BLaER1 treated with 17β-estradiol and CSF1 and Interleukin-3, amounts not matched to agents 10 nM and 100 nM (cell line): ENCODE data around the gene ZNF117.

Experiments
- H3K27ac ChIP-seq, 11 experiments: shearing (Covaris generic); formaldehyde crosslinking; 2 replicates each; pipeline ENCODE4 v1.8.1; 2022
- H3K27me3 ChIP-seq, 11 experiments: shearing (Covaris generic); formaldehyde crosslinking; 2 replicates each; pipeline ENCODE4 v1.8.1; 2022
- H3K36me3 ChIP-seq, 11 experiments: shearing (Covaris generic); formaldehyde crosslinking; 2 replicates each; pipeline ENCODE4 v1.8.1; 2022
- H3K4me1 ChIP-seq, 10 experiments: shearing (Covaris generic); formaldehyde crosslinking; 2 replicates each; pipeline ENCODE4 v1.8.1; 2022
- H3K4me2 ChIP-seq, 11 experiments: shearing (Covaris generic); formaldehyde crosslinking; 2 replicates each; pipeline ENCODE4 v1.8.1; 2022
- H3K4me3 ChIP-seq, 10 experiments: shearing (Covaris generic); formaldehyde crosslinking; 2 replicates each; pipeline ENCODE4 v1.8.1; 2022
- H3K9ac ChIP-seq, 11 experiments: shearing (Covaris generic); formaldehyde crosslinking; 2 replicates each; pipeline ENCODE4 v1.8.1; 2022
- H3K9me3 ChIP-seq, 11 experiments: shearing (Covaris generic); formaldehyde crosslinking; replicated peaks in 1 of 11; 2 replicates each; pipeline ENCODE4 v1.8.1; 2022
- H4K20me1 ChIP-seq, 11 experiments: shearing (Covaris generic); formaldehyde crosslinking; 2 replicates each; pipeline ENCODE4 v1.8.1; 2022
- Cebpa-rat ChIP-seq, 11 experiments: shearing (Covaris generic); IDR thresholded peaks; 2 replicates each; pipeline ENCODE4 v1.8.1; 2022

The ZNF117 gene

DNA sequence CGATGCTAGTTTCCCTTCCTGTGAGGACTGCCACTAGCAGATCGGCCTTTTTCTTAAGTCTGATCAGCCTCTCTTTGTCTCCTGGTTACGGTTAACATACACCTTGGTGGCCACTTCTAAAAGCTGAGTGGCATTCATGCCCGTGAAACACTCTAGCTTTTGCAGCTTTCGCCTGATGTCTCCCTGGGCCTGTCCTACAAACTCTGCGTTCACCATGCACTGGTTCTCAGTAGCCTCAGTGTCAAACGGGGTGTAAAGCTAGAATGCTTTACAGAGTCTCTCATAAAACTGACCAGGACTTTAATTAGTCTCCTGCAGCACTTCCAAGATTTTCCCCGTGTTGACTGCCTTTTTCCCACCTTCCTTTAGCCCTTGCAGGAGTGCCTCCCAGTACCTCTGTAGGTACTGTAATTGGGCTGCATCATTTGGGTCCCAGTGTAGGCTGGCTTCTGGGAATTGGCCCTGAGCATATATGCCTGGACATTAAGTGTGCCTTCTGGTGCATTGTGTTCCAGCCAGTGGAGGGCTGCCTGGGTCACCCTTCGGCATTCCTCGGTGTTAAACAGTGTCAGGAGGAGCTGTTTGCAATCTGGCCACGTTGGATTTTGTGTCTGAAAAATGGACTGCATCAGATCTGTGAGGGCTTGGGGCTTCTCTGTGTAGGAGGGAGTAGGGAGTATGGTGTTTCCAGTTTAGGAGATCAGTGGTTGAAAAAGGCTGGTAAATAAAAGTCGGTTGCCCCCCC lies 6.5 kb upstream of the ZNF117 start:
- Histone ChIP-seq H3K9me3 (peaks cover 100% of the 10 kb centered on the region in 11 experiments), H3K4me1 (peaks cover 0 to 23% (median 0%) of the 10 kb centered on the region in 10 experiments; a peak in 6 of 20 replicates), H3K4me2 (no peak overlapping the region), H3K36me3 (peaks cover 90 to 100% (median 100%) of the 10 kb centered on the region in 11 experiments), H4K20me1 (peaks cover 0 to 6% (median 0%) of the 10 kb centered on the region in 11 experiments; a peak in 2 of 22 replicates), H3K4me3 (peak overlapping the region in 2 of 10 experiments; percentile 7 to 51; a peak in 3 of 20 replicates), H3K27me3 (no peaks in the 10 kb centered on the region; a peak in 1 of 22 replicates), H3K9ac (no peak overlapping the region), H3K27ac (no peak overlapping the region; a peak in 1 of 22 replicates)
- no peak for TF ChIP-seq Cebpa-rat (IDR thresholded peaks at IDR 0.05)

DNA sequence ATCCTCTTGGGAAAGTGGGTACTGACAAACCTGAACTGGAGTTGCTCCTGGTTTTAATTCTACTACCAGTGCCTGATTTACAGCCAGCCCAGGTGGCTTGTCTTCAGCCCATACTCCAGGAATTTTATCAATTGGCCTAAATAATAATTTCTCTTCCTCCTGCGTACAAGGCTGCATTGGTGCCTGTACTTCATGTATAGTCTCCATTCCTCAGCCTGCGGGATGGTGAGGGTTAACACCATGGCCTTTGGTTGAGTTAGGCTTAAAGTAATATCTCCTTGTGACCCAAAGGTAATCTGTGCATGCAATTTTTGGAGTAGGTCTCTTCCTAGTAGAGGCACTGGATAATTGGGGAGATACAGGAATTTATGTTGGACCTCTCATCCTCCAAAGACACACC lies 5.5 kb upstream of the ZNF117 start:
- Histone ChIP-seq H3K4me2 (no peak overlapping the region), H3K9ac (no peak overlapping the region), H3K27ac (no peak overlapping the region), H3K4me1 (peaks cover 0 to 23% (median 0%) of the 10 kb centered on the region in 10 experiments; a peak in 6 of 20 replicates), H3K4me3 (no peak overlapping the region; a peak in 1 of 20 replicates), H3K27me3 (no peaks in the 10 kb centered on the region; a peak in 1 of 22 replicates), H3K36me3 (peaks cover 90 to 100% (median 100%) of the 10 kb centered on the region in 11 experiments), H4K20me1 (peaks cover 0 to 6% (median 0%) of the 10 kb centered on the region in 11 experiments; a peak in 2 of 22 replicates), H3K9me3 (peaks cover 100% of the 10 kb centered on the region in 11 experiments)
- no peak for TF ChIP-seq Cebpa-rat (IDR thresholded peaks at IDR 0.05)

DNA sequence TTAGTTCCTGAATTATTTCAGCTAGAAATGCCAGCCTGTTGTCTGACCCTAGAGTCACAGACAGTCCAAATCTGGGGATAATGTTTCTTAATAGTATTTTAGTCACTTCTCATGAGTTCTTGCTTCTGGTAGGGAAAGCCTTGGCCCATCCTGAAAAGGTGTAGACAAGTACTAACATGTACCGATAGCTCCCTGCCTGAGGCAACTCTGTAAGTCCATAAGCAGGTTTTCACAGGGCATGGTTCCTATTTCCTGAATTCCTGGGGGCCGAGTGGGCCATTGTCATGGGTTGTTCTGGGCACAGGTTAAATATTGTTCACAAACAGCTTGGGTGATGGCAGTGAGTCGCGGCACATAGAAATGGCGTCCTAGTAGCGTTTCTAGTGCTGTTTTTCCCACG lies 3.1 kb upstream of the ZNF117 start:
- no peaks in the 10 kb centered on the region; a peak in 1 of 22 replicates for H3K27me3 ChIP-seq
- no peak for TF ChIP-seq Cebpa-rat (IDR thresholded peaks at IDR 0.05)
- peaks cover 0 to 3% (median 0%) of the 10 kb centered on the region in 11 experiments; a peak in 1 of 22 replicates for H4K20me1 ChIP-seq
- H3K27ac ChIP-seq, result no peak overlapping the region
- peak overlapping the region in 2 of 10 experiments; percentile 12 to 13; a peak in 3 of 20 replicates for H3K4me3 ChIP-seq
- peaks cover 0 to 7% (median 0%) of the 10 kb centered on the region in 10 experiments; a peak in 7 of 20 replicates for H3K4me1 ChIP-seq
- H3K9ac ChIP-seq, result no peak overlapping the region
- no peak overlapping the region for H3K4me2 ChIP-seq
- H3K36me3 ChIP-seq, result peaks cover 95 to 99% (median 98%) of the 10 kb centered on the region in 11 experiments
- peaks cover 96 to 99% (median 99%) of the 10 kb centered on the region in 11 experiments for H3K9me3 ChIP-seq

DNA sequence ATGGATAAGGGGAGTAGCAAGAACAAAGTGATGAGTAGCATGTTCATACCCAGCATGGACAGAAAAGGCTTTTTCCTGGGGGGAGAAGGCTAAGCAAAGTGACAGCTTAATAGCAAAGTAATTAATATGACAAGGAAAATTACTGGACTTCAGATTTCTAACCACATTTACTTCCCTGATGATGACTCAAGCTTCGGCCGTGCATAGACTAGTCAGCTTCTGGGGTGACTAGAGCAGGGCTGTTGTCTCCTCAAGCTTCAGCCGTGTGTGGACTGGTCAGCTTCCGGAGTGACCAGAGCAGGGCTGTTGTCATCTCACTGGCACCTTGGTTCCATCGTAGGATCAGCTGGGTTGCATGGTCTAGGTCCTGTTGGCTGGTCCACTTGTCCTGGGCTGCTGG lies 2.1 kb upstream of the ZNF117 start:
- peak overlapping the region in 4 of 10 experiments; percentile 2 to 32 (median 8); a peak in 1 of 20 replicates for H3K4me3 ChIP-seq

DNA sequence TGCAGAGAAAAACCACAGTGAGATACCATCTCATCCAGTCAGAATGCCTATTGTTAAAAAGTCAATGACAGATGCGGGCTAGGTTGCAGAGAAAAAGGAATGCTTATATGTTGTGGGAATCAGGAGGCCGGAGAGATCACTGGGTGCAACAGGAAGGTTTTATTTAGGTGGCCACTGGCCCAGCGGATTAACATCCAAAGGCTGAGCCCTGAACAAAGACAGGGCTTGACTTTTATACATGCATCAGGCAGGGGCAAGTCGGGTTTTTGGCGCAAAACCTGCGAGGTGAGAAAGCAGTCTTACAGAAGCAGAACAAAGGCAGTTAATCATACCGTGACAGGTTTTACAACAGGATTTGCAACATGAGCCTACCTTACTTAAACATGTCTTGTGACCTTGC lies 620 bp downstream of the ZNF117 start:
- Histone ChIP-seq H3K4me2 (no peak overlapping the region), H3K4me1 (peaks cover 0 to 13% (median 7%) of the 10 kb centered on the region in 10 experiments; a peak in 14 of 20 replicates), H3K27me3 (no peaks in the 10 kb centered on the region), H3K36me3 (peaks cover 82 to 99% (median 98%) of the 10 kb centered on the region in 11 experiments), H4K20me1 (no peaks in the 10 kb centered on the region), H3K9ac (no peak overlapping the region), H3K9me3 (peaks cover 92 to 99% (median 99%) of the 10 kb centered on the region in 11 experiments), H3K4me3 (0 out of 20 replicates have a peak overlapping the region, but pooled peaks of 2 of the 10 experiments have one; percentile 2 to 22), H3K27ac (no peak overlapping the region)
- TF ChIP-seq Cebpa-rat (IDR thresholded peaks at IDR 0.05), result no peak

More for the DNA sequence above, 2.1 kb upstream of the ZNF117 start:
- Histone ChIP-seq H3K4me2 (no peak overlapping the region), H4K20me1 (no peaks in the 10 kb centered on the region), H3K9ac (no peak overlapping the region), H3K9me3 (peaks cover 92 to 99% (median 99%) of the 10 kb centered on the region in 11 experiments), H3K27me3 (no peaks in the 10 kb centered on the region), H3K36me3 (peaks cover 85 to 99% (median 98%) of the 10 kb centered on the region in 11 experiments), H3K27ac (no peak overlapping the region), H3K4me1 (peaks cover 0 to 11% (median 7%) of the 10 kb centered on the region in 10 experiments; a peak in 14 of 20 replicates)
- no peak for TF ChIP-seq Cebpa-rat (IDR thresholded peaks at IDR 0.05)

DNA sequence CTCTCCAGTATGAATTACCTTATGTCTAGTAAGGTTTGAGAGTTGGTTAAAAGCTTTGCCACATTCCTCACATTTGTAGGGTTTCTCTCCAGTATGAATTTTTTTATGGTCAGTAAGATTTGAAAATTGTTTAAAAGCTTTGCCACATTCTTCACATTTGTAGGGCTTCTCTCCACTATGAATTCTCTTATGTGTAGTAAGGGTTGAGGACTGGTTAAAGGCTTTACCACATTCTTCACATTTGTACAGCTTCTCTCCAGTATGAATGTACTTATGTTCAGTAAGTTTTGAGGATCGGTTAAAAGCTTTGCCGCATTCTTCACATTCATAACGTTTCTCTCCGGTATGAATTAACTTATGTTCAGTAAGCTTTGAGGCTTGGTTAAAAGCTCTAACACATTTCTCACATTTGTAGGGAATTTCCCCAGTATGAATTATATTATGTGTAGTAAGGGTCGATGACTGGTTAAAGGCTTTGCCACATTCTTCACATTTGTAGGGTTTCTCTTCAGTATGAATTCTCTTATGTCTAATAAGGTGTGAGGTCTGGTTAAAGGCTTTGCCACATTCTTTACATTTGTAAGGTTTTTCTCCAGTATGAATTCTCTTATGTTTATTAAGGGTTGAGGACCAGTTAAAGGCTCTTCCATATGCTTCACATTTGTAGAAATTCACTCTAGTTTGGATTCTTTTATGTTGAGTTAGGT lies 12.2 kb downstream of the ZNF117 start:
- H3K4me1 ChIP-seq, result no peaks in the 10 kb centered on the region
- peaks cover 74 to 100% (median 88%) of the 10 kb centered on the region in 11 experiments for H3K36me3 ChIP-seq

DNA sequence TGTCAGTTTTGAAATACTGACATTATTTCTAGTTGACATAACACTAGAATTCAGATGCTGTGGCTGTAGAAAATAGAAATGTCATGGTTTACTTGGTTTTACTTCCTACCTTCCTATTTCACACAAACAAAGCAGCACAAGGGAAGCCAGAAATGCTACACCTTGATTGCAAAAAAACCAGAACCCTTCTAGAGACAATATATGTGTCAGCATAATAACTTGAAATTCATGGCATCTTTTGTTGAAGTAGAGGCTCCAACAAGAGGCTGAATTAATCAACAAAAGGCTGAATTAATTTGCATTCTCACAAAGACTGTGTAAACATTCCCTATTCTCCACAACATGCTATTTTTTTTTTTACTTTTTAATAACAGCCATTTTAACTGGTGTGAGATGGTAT lies 25.2 kb downstream of the ZNF117 start:
- no peak overlapping the region for H3K27ac ChIP-seq
- no peaks in the 10 kb centered on the region for H3K4me1 ChIP-seq
- H3K36me3 ChIP-seq, result peaks cover 0 to 15% (median 3%) of the 10 kb centered on the region in 11 experiments; a peak in 6 of 22 replicates
- H4K20me1 ChIP-seq, result no peaks in the 10 kb centered on the region
- H3K4me3 ChIP-seq, result no peak overlapping the region
- H3K27me3 ChIP-seq, result no peaks in the 10 kb centered on the region
- no peak overlapping the region for H3K4me2 ChIP-seq
- H3K9me3 ChIP-seq, result peaks cover 53 to 78% (median 71%) of the 10 kb centered on the region in 11 experiments
- H3K9ac ChIP-seq, result no peak overlapping the region
- no peak for TF ChIP-seq Cebpa-rat (IDR thresholded peaks at IDR 0.05)

More for the DNA sequence above, 12.2 kb downstream of the ZNF117 start:
- Histone ChIP-seq H3K27ac (no peak overlapping the region), H3K9me3 (peaks cover 93 to 100% (median 100%) of the 10 kb centered on the region in 11 experiments), H4K20me1 (no peaks in the 10 kb centered on the region), H3K9ac (no peak overlapping the region), H3K27me3 (no peaks in the 10 kb centered on the region), H3K4me3 (peak overlapping the region in 9 of 10 experiments; percentile 3 to 36 (median 19); a peak in 10 of 20 replicates), H3K4me2 (no peak overlapping the region)
- no peak for TF ChIP-seq Cebpa-rat (IDR thresholded peaks at IDR 0.05)

DNA sequence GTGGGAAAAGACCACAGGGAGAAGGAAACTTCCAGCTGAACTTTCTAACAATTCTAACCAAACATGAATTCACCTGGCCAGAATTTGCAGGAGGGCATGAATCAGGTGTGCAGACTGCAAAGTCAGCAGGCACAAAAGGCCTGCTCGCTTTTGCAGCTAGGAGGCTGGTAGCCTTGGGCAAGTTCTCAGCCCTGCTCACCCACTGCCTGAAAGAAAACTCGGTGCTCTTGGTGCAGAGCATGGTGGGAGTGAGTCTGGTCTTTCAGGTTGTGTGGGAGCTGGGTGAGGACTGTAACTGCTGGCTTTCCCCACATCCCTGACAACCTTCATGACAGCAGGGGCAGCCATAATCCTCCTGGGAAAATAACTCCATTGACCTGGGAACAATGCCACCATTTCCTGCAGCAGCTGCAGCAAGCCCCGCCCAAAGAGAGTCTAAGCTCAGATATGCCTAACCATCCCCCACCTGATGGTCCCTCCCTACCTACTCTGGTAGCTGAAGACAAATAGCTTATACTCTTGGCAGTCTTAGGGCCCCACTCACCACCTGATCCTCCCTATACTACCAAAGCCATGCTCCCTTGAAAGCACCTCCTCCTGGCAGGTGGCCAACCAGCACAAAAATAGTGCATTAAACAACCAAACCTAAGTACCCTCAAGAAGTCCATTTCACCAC lies 31.6 kb downstream of the ZNF117 start:
- Histone ChIP-seq H3K27me3 (no peaks in the 10 kb centered on the region), H3K9ac (no peak overlapping the region), H3K36me3 (peaks cover 0 to 18% (median 5%) of the 10 kb centered on the region in 11 experiments; a peak in 10 of 22 replicates), H3K27ac (no peak overlapping the region), H4K20me1 (no peaks in the 10 kb centered on the region), H3K9me3 (peaks cover 62 to 84% (median 72%) of the 10 kb centered on the region in 11 experiments), H3K4me1 (peaks cover 0 to 8% (median 0%) of the 10 kb centered on the region in 10 experiments; a peak in 2 of 20 replicates), H3K4me3 (no peak overlapping the region), H3K4me2 (peak overlapping the region in 1 of 11 experiments; percentile 18; a peak in 1 of 22 replicates)
- TF ChIP-seq Cebpa-rat (IDR thresholded peaks at IDR 0.05), result no peak
